ENCODE measurements around the gene TCEA2.

DNA sequence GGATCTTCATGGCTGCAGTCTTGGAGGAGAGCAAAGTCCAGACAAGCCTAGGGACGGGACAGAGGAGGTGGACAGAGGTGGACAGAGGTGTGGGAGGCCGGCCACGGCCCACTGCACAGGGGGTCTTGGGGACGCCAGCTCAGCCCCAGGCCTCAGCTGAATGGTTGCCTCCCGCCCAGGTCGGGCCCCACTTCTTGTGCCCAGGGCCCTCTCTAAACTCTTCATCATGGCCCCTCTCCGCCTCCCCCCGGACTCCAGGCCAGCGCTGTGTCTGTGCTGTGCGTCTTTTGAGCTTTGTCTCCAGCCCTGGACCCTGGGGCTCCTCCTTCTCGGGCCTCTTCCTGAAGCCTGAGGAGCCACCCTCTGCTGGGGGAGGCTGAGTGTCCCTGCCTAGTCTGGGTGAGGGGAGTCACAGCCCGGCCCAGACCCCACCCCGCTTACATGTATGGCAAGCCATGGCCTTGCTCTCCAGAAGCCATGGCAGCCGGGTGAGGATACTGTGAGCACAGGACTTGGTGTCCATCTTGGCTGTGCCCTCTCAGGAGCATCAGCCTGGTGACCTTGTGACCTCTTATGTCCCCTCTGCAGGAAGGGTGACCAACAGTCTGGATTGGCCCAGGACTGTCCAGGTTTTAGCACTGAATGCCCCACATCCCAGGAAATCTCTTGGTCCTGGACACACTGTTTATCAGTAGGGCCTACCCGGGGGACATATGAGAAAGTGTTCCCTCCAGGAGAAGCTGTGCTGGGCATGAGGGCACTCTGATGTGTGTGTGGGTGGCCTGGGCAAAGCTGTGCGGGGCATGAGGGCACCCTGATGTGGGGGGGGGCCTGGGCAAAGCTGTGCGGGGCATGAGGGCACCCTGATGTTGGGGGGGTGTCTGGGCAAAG, 53.8 kb downstream of the TCEA2 start:
- TF ChIP-seq POLR2A (IDR thresholded peaks at IDR 0.05; ENCODE audit: low read length) (no peak), GATA1 (IDR thresholded peaks at IDR 0.05; ENCODE audit: low read depth, low read length) (no peak)

All from erythroblast (primary cell).